Natural killer cell treated with Interleukin-12 subunit alpha and Interleukin-12 subunit beta and Interleukin-15 and Interleukin-18, amount 100 ng/mL, for 72 hours (primary cell): ENCODE results near the gene CBX3. TPM values are rescaled to one million over a fixed set of nuclear protein-coding genes. Genes with fewer than 3 reads are reported as not detected.
"Not testable (repeated sequence)": the region's sequence is repeated elsewhere in the genome, so short reads cannot be mapped to it uniquely, and the experiment has no call there.

ENCODE experiments used
- ATAC-seq, 2 donors: fragments of 150-1000 bp; cut with Tn5 transposase in 1 of 2; sonication (Bioruptor Pico), chemical (Tn5 transposase) in 1 of 2; 2 replicates each; pipeline ENCODE4 v1.10.0; 2021
- DNase-seq: peaks from one replicate; pipeline ENCODE4 v3.0.0; 2022; ENCODE audit warnings: low spot score
- H3K27ac Mint-ChIP-seq, 2 donors: 1 replicate in 1 of 2; 2 replicates in 1 of 2; pipeline ENCODE4 v1.8.0; 2022; ENCODE audit warnings: mixed read lengths in 2 of 2, mild to moderate bottlenecking in 1 of 2, moderate library complexity in 1 of 2
- H3K27me3 Mint-ChIP-seq, 2 donors: 1 replicate in 1 of 2; 2 replicates in 1 of 2; pipeline ENCODE4 v1.8.0; 2022; ENCODE audit warnings: mixed read lengths in 2 of 2
- H3K36me3 Mint-ChIP-seq: one replicate; pipeline ENCODE4 v1.8.0; 2022; ENCODE audit warnings: mixed read lengths
- H3K4me1 Mint-ChIP-seq, 2 donors: 1 replicate in 1 of 2; 2 replicates in 1 of 2; pipeline ENCODE4 v1.8.0; 2022; ENCODE audit warnings: low read depth in 2 of 2, mixed read lengths in 2 of 2, mild to moderate bottlenecking in 1 of 2
- H3K4me3 Mint-ChIP-seq: one replicate; pipeline ENCODE4 v1.8.0; 2022; ENCODE audit warnings: mixed read lengths
- H3K9me3 Mint-ChIP-seq: 2 replicates; pipeline ENCODE4 v1.8.0; 2022; ENCODE audit warnings: mixed read lengths
- total RNA-seq, 2 donors: library from RNA; stranded (reverse); gene quantifications; one replicate each; pipeline ENCODE4 v1.2.3, GENCODE V29; 2022

CBX3 gene
- total RNA-seq, 2 donors from 2014 or later = 184 to 218 TPM

GRCh38 chr7:26187380-26188205, 14.0 kb upstream of the CBX3 start:
- Mint-ChIP-seq H3K27me3 (no peaks in the 10 kb centered on the region), H3K27ac (peak overlapping the region; percentile 80 to 86), H3K9me3 (peaks cover 3% of the 10 kb centered on the region), H3K36me3 (peaks cover 53% of the 10 kb centered on the region), H3K4me1 (peaks cover 73 to 77% of the 10 kb centered on the region in 2 donors), H3K4me3 (peak overlapping the region; percentile 27)
- ATAC-seq = peak; percentile 46 to 58
- no peak for DNase-seq

- H3K4me3 Mint-ChIP-seq = peak overlapping the region; percentile 15
- H3K9me3 Mint-ChIP-seq = peaks cover 3% of the 10 kb centered on the region
- H3K36me3 Mint-ChIP-seq = peaks cover 61% of the 10 kb centered on the region
- DNase-seq (no peak), ATAC-seq (peak in 1 of 2 donors; percentile 28)
- no peaks in the 10 kb centered on the region for H3K27me3 Mint-ChIP-seq
- peaks cover 78 to 84% of the 10 kb centered on the region in 2 donors for H3K4me1 Mint-ChIP-seq
- H3K27ac Mint-ChIP-seq = peak overlapping the region; percentile 80 to 86
These were observed 13.2 kb upstream of the CBX3 start for GRCh38 chr7:26188206-26188956.

GRCh38 chr7:26188957-26189541, 12.5 kb upstream of the CBX3 start:
- Mint-ChIP-seq H3K27ac (peak overlapping the region; percentile 80 to 86), H3K9me3 (peaks cover 3% of the 10 kb centered on the region), H3K36me3 (peaks cover 62% of the 10 kb centered on the region), H3K4me3 (no peak overlapping the region), H3K4me1 (peaks cover 79 to 86% of the 10 kb centered on the region in 2 donors), H3K27me3 (no peaks in the 10 kb centered on the region)
- ATAC-seq = no peak
- DNase-seq = no peak

GRCh38 chr7:26189697-26190096, 11.8 kb upstream of the CBX3 start:
- Mint-ChIP-seq H3K36me3 (peaks cover 63% of the 10 kb centered on the region), H3K4me3 (no peak overlapping the region), H3K9me3 (peaks cover 3% of the 10 kb centered on the region), H3K27ac (peak overlapping the region; percentile 80 to 86), H3K4me1 (peaks cover 79 to 91% of the 10 kb centered on the region in 2 donors), H3K27me3 (no peaks in the 10 kb centered on the region)
- ATAC-seq (no peak), DNase-seq (no peak)

- peaks cover 60% of the 10 kb centered on the region for H3K36me3 Mint-ChIP-seq
- ATAC-seq = no peak
- peak overlapping the region; percentile 80 to 86 for H3K27ac Mint-ChIP-seq
- H3K4me3 Mint-ChIP-seq = peak overlapping the region; percentile 45
- no peak for DNase-seq
- H3K4me1 Mint-ChIP-seq = peaks cover 77 to 89% of the 10 kb centered on the region in 2 donors
- peaks cover under 1% of the 10 kb centered on the region for H3K9me3 Mint-ChIP-seq
- no peaks in the 10 kb centered on the region for H3K27me3 Mint-ChIP-seq
These were observed 11.1 kb upstream of the CBX3 start for GRCh38 chr7:26190417-26190869.

GRCh38 chr7:26191233-26191973, 10.1 kb upstream of the CBX3 start:
- H3K9me3 Mint-ChIP-seq = no peaks in the 10 kb centered on the region
- DNase-seq = no peak
- no peaks in the 10 kb centered on the region for H3K27me3 Mint-ChIP-seq
- peak overlapping the region; percentile 100 for H3K27ac Mint-ChIP-seq
- H3K36me3 Mint-ChIP-seq = peaks cover 66% of the 10 kb centered on the region
- peaks cover 79 to 91% of the 10 kb centered on the region in 2 donors for H3K4me1 Mint-ChIP-seq
- ATAC-seq = no peak
- peak overlapping the region; percentile 86 for H3K4me3 Mint-ChIP-seq

- Mint-ChIP-seq H3K4me3 (peak overlapping the region; percentile 86), H3K4me1 (peaks cover 79 to 92% of the 10 kb centered on the region in 2 donors), H3K36me3 (peaks cover 72% of the 10 kb centered on the region), H3K27me3 (no peaks in the 10 kb centered on the region), H3K27ac (peak overlapping the region; percentile 100), H3K9me3 (no peaks in the 10 kb centered on the region)
- DNase-seq (no peak), ATAC-seq (no peak)
These were observed 9.5 kb upstream of the CBX3 start for GRCh38 chr7:26191974-26192479.

- H3K27ac Mint-ChIP-seq = peak overlapping the region; percentile 100
- H3K4me1 Mint-ChIP-seq = peaks cover 77 to 92% of the 10 kb centered on the region in 2 donors
- peak overlapping the region; percentile 86 for H3K4me3 Mint-ChIP-seq
- H3K36me3 Mint-ChIP-seq = peaks cover 78% of the 10 kb centered on the region
- DNase-seq = no peak
- H3K27me3 Mint-ChIP-seq = no peaks in the 10 kb centered on the region
- no peak for ATAC-seq
- no peaks in the 10 kb centered on the region for H3K9me3 Mint-ChIP-seq
These were observed 9.0 kb upstream of the CBX3 start for GRCh38 chr7:26192485-26193087.

- Mint-ChIP-seq H3K27me3 (no peaks in the 10 kb centered on the region), H3K4me1 (peaks cover 72 to 87% of the 10 kb centered on the region in 2 donors), H3K4me3 (peak overlapping the region; percentile 86), H3K36me3 (peaks cover 83% of the 10 kb centered on the region), H3K9me3 (no peaks in the 10 kb centered on the region), H3K27ac (peak overlapping the region; percentile 100)
- ATAC-seq (peak; percentile 37 to 49), DNase-seq (no peak)
These were observed 7.9 kb upstream of the CBX3 start for GRCh38 chr7:26193432-26194207.

GRCh38 chr7:26194764-26195163, 6.8 kb upstream of the CBX3 start:
- Mint-ChIP-seq H3K4me3 (peak overlapping the region; percentile 100), H3K27ac (peak overlapping the region; percentile 100), H3K36me3 (peaks cover 86% of the 10 kb centered on the region), H3K4me1 (peaks cover 74 to 78% of the 10 kb centered on the region in 2 donors)
- not testable (repeated sequence) for H3K27me3 Mint-ChIP-seq, H3K9me3 Mint-ChIP-seq, ATAC-seq, DNase-seq

- H3K27ac Mint-ChIP-seq = peak overlapping the region; percentile 100
- H3K4me1 Mint-ChIP-seq = peaks cover 75 to 77% of the 10 kb centered on the region in 2 donors
- peaks cover 88% of the 10 kb centered on the region for H3K36me3 Mint-ChIP-seq
- ATAC-seq (no peak), DNase-seq (no peak)
- H3K4me3 Mint-ChIP-seq = peak overlapping the region; percentile 100
- no peaks in the 10 kb centered on the region for H3K9me3 Mint-ChIP-seq
- no peaks in the 10 kb centered on the region for H3K27me3 Mint-ChIP-seq
These were observed 6.4 kb upstream of the CBX3 start for GRCh38 chr7:26195182-26195581.
